Left ventricle myocardium inferior (tissue), 1 donor: ENCODE data around the gene DFFB. TPM values are rescaled to one million over a fixed set of nuclear protein-coding genes. Genes with fewer than 3 reads are reported as not detected.

Experiments used
- DNase-seq: peaks from one replicate; pipeline ENCODE4 v3.0.0-alpha.2; 2020
- H3K27ac ChIP-seq: fragments of 200-600 bp; replicated peaks from 2 replicates; pipeline ENCODE4 v1.8.0; 2021
- H3K27me3 ChIP-seq: fragments of 200-600 bp; 2 replicates; pipeline ENCODE4 v1.8.0; 2021; ENCODE audit warnings: low read depth
- H3K36me3 ChIP-seq: fragments of 200-600 bp; 2 replicates; pipeline ENCODE4 v1.8.0; 2021
- H3K4me1 ChIP-seq: fragments of 200-600 bp; 2 replicates; pipeline ENCODE4 v1.8.0; 2021
- H3K4me3 ChIP-seq: fragments of 200-600 bp; 2 replicates; pipeline ENCODE4 v1.8.0; 2021; ENCODE audit warnings: mild to moderate bottlenecking, moderate library complexity
- H3K9me3 ChIP-seq: fragments of 200-600 bp; replicated peaks from 2 replicates; pipeline ENCODE4 v1.8.0; 2021
- CTCF ChIP-seq: fragments of 200-600 bp; IDR thresholded peaks from 2 replicates; pipeline ENCODE4 v1.8.0; 2021; ENCODE audit warnings: antibody characterized with exemption, mild to moderate bottlenecking, borderline replicate concordance
- intact Hi-C: fragments of 100-400 bp; cut with micrococcal nuclease; formaldehyde crosslinking; loops from one replicate; pipeline ENCODE4 v1.11.0; 2022
- total RNA-seq: library from RNA; stranded (reverse); fragmentation: NEBNext Ultra II Directional; extraction: Animal tissue kit (Norgen Biotek cat#: 25700); gene quantifications from one replicate; pipeline ENCODE4 v1.2.1, GENCODE V29; 2021
- donor health status: DM: no; HTN: yes; CAD: no; lungs with severe emphysema.

DFFB gene
- total RNA-seq, 1 donor from 2014 or later: 3.3 TPM

GRCh38 chr1:3931007-3931912 lies 74.0 kb downstream of the DFFB start:
- H3K4me1 ChIP-seq: no peaks in the 10 kb centered on the region
- H3K36me3 ChIP-seq: no peaks in the 10 kb centered on the region
- intact Hi-C loops: no loop called here
- no peak overlapping the region for H3K27ac ChIP-seq
- H3K27me3 ChIP-seq: peaks cover 59% of the 10 kb centered on the region
- H3K4me3 ChIP-seq: no peak overlapping the region
- DNase-seq: no peak
- peaks cover under 1% of the 10 kb centered on the region for H3K9me3 ChIP-seq
- TF ChIP-seq CTCF: no peak

- H3K27me3 ChIP-seq: peaks cover 57% of the 10 kb centered on the region
- intact Hi-C loops: no loop called here
- H3K4me3 ChIP-seq: no peak overlapping the region
- H3K27ac ChIP-seq: no peak overlapping the region
- H3K9me3 ChIP-seq: peaks cover 11% of the 10 kb centered on the region
- no peaks in the 10 kb centered on the region for H3K36me3 ChIP-seq
- TF ChIP-seq CTCF: no peak
- no peak for DNase-seq
- H3K4me1 ChIP-seq: no peaks in the 10 kb centered on the region
Measured at GRCh38 chr1:3932156-3932919, 75.1 kb downstream of the DFFB start.

Other genes starting within 250 kb of the DFFB start
- 9.5 TPM for gene MEGF6, start 246.0 kb upstream of the DFFB start, total RNA-seq
- 54.0 TPM for gene TPRG1L, start 232.5 kb upstream of the DFFB start, total RNA-seq
- 12.7 TPM for gene WRAP73, start 207.4 kb upstream of the DFFB start, total RNA-seq
- 0.05 TPM for gene TP73, start 205.0 kb upstream of the DFFB start, total RNA-seq
- gene CCDC27, start 105.0 kb upstream of the DFFB start, total RNA-seq: 0.08 TPM
- gene SMIM1, start 84.7 kb upstream of the DFFB start, total RNA-seq: 13.9 TPM
- 58.2 TPM for gene LRRC47, start 61.0 kb upstream of the DFFB start, total RNA-seq
- 32.2 TPM for gene CEP104, start 265 bp upstream of the DFFB start, total RNA-seq
- 11.7 TPM for gene C1orf174, start 42.8 kb downstream of the DFFB start, total RNA-seq